ENCODE results near the gene COL18A1.

The COL18A1 gene

DNA sequence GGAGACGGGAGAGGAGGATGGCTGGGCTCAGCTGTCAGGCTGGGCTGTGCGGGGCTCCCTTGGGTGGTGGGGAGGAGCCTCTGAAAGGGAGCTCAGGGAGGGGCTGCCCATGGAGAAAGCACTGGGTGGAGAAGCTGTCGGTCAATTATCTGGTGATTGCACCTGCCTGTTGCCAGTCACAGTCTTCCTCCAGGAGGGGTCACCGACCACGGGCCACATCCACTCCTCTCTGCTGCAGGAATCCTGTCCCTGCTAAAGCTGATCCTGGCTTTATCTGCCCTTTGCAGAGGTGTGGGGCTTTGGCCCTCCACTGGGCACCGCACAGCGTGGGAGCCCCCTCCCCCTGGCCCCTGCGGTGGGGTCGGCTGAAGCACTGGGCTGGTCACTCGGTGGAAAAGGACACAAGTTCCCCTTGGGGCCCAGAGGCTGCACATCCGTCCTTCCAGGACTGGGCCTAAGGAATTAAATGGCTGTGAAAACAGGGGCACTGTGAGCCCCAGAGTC lies 21.8 kb upstream of the COL18A1 start:
- no peak for DNase-seq (ENCODE audit: low spot score)

DNA sequence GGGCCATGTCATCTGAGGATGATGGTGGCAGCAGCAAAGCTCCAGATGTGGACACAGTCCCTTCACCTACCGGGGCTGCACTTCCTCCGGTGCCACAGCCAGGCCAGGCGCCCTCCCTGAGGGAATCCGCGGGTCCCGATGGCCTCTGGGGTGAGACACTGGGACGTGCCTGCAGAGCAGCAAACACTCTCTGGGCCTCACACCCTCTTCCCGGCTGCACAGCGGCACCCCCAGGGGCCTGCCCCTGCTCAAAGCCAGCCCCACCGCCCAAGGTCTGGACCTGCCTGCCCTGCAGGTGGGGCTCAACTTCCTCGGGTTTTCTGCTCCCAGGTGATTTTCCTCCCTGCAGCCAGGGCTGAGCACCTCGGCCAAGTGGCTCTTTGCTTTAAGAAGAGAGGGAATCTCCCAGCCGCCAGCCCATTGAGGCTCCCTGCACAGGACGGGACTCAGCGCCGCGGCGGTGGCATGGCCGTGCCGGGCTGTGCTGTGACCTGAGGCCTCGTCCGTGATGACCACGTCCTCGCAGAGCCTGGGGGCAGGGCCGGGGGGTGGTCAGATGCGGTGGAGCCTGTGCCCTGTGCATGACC lies 21.3 kb upstream of the COL18A1 start:
- no peak for DNase-seq (ENCODE audit: low spot score)

DNA sequence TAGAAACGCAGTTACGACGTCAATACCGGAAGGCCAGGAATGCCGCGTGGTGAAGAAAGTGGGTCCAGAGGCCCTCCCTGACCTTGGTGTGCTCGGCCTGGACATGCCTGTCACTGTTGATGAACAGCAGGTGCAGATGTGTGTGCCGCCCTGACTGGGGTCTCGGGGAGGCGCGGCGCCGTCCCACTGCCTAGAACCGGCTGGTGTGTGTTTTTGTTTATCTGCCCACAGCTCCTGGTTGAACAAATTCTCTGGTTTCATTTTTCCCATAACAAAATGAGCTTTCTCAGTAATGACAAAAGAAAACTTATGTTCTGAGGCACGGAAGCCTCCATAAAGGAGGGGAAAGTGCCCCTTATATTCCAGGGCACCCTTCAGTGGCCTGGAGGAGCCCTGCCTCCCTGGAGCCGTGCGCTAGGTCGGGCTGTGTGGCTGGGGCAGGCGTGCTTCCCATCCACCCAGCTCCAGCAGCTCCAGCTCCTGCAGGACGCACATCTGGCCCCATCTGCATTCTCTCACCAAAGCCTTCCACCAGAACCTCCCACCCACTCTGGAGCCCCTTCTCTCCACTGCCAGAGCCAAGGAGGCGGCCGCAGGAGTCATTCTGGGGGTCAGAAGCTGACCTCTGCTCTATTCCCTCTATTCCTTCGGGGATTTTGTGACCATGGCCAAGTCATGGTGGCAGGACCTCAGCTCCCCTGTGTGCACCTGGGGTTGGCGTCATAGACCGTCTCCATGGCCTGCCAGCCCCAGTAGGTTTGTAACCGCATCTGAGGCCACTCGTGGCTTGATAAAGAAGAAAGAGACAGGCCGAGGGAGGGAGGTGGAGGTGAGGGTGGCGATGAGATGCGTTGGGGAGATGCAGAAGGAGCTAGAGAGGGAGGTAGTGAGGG lies 20.1 kb upstream of the COL18A1 start:
- DNase-seq (ENCODE audit: low spot score) = no peak

DNA sequence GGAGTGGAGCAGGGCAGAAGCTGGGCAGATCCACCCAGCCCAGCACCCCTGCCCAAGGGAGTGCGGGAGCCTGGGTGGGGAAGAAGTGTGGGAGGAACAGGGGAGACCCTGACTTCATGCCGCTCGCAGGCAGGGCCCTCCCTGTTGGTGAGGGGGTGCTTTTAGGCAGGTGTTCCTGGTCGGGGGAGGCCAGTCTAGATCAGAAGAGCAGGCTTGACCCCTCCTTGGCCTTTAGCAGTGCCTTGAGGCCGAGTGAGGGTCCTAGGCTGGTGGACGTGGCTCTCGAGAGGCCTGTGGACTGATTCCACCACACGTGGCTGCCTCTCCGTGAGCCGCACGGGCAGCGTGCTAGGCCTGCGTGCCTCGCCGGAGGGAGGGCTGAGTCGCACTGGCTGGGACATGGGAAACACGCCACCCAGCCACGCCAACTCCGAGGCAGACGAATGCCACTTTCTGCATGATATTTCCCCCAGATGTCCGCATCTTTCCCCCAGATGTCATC lies 19.4 kb upstream of the COL18A1 start:
- DNase-seq (ENCODE audit: low spot score) = no peak

DNA sequence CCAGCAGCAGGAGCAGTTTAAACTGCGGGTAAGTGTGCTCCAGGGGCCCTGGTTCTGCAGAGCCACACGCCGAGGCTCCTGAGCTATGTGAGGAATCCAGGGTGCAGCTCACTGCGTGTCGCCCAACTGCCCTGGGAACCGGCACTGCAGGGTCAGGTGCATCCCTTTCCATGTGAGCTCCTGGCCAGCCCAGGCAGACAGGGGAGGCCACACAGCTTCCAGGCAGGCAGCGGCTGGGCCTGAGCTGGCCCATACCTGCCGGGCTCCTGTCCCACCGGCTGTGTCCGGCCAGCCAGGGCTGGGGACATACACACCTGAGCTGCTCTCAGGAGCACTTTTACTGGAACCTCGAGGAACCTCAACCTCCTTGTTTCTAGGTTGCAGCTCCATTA lies 18.6 kb upstream of the COL18A1 start:
- no peak for DNase-seq (ENCODE audit: low spot score)

DNA sequence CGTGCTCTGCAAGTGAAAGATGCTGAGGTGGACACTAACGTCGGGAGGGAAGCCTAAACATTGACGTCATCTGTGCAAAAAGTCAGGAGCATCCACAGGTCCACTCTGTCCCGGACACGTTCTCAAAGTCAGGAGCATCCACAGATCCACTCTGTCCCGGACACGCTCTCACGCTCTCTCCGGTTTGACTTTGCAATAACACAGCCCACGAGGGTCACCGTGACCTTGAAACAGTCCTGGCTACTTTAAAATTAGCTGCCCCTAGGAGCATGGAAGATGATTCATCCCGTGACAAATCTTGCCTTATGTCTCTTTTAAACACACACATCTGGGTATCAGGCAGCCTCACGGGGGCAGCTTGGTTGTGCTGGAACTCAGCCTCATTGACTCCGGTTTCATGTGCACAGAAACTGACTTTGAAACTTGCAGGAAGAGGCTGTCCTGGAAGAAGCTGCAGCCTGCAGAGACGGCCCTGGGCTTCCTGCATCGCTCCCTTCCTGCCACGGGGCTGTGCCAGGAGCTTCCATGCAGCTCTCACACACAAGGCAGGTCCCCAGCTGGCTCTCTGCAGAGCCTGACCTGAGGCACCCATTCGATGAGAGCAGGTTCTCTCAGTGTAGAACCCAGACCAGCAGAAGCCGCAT lies 18.1 kb upstream of the COL18A1 start:
- no peak for DNase-seq (ENCODE audit: low spot score)

DNA sequence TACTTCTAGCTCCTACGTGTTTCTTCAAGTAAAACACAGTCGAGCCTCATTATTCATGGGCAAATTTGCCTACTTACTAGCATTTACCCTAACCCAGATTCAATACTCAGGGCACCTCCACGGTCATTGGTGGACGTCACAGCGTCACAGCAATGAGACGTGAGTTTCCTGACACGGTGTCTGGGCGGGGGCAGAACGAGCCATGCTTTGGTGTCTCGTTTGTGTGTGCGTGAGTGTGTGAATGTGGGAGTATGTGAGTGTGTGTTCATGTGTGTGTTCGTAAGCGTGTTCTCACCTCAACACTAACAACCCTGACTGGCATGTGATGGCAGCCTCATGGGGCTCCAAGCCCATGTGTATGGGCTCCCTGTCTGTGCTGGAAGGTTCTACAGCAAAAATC lies 17.5 kb upstream of the COL18A1 start:
- no peak for DNase-seq (ENCODE audit: low spot score)

DNA sequence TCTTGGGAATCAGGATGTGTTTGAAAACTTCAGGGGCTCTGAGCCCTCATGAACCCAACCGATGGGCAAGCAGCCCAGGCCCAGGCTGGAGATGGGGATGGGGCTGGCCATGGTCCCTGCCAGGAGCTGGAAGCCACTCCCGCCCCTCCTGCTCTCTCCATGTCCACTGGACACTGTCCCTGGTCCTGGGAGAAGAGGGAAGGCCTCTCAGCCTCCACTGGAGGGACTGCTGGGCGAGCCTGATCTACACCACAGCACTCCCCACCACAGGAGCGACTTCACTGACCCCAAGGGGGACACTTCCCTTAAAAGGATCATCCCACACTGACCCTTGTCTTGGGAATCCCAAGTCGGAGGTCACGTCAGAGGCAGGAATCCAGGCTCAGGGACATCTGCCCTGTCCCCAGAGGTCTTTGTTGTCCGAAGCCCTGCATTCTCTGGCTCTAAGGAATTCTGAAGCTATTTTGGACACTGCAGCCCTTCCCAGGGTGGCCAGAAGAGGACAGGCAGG lies 16.9 kb upstream of the COL18A1 start:
- peak; percentile 2 for DNase-seq (ENCODE audit: low spot score)

DNA sequence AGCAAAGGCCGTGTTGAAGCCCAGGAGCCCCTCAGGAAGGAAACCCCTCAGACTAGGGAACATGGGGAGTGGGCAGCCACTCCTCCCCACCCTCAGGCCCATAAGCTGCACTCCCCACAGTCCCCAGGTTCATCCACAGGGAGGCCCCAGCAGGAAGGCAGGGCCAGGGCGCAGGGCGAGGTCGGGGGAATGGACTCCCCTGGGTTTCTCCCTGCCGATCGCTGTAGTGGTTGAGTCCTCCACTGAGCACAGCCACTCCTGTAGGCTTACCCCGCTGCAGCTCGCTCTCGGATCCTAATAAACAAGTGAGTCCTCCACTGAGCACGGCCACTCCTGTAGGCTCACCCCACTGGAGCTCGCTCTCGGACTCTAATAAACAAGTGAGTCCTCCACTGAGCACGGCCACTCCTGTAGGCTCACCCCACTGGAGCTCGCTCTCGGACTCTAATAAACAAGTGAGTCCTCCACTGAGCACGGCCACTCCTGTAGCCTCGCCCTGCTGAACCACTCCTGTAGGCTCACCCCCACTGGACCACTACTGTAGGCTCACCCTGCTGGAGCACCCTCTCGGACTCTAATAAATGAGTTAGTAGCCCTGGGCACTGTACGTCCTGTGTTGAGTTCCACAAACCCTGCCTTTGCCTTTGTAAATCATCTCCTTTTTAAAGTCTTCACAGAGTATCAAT lies 16.2 kb upstream of the COL18A1 start:
- DNase-seq (ENCODE audit: low spot score) = no peak

DNA sequence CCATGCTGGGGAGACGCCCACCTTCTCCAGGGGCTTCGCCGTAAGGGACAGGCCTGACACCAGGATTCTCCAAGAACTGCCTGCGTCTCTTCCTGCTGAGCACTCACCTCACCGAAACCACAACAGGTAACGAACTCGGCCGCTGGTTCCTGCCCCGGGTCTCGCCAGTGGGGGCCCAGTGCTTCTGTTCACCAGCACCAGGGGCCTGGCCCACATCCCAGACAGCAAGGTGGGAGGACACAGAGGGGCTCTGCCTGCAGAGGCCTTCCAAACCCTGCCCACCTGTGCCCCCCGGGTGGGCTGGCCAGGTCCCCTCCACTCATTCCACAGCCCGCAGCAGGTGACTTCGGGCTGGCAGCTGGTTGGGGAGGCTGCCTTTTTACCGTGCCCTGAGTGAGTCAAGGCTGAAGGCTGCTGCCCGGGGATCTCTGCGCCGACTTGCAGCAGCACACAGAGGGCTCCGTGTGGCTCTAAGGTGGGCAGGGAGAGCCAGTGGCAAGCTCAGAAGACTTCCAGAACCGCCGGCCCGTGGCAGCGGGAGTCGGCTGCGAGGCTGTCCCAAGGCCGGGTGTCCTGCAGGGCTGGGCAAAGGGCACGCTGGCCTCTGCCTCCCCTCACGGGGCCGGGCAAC lies 14.7 kb upstream of the COL18A1 start:
- DNase-seq (ENCODE audit: low spot score) = no peak

DNA sequence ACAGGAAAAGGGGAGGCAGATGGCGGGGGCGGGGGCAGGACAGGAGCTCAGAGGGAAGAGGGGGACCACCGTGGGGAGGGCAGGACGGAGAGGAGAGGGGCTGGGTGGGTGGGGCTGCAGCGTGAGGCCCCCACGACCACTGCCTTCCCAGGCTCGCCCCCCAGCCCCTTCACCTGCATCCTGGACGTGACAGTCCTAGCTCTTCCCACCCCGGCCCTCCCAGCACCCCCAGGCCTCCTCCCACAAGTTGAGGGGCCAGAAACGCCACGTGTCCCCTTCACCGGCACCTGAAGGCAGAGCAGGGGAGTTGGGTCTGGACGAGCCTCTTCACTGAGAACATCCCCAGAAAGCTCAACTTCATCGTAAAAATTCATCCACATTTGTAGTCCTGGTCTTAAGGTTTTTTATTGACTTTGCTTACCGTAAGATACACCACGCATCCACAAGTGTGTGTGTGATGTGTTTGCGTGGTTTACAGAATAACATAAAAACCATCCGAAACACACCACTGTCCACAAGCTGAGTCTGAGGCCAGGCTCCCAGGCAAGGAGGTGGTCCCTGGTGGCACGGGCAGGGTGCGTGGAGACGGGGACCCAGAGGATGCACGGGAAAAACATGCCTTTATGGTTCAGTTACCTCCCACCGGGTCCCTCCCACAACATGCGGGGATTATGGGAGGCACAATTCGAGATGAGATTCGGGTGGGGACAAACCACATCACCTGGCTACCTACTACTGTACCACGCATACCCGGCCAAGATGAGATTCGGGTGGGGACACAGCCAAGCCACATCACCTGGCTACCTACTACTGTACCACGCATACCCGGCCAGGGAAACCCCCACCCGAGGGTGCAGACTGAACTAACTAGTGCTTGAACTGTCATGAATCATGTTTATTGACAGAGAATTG lies 13.9 kb upstream of the COL18A1 start:
- DNase-seq (ENCODE audit: low spot score) = no peak

DNA sequence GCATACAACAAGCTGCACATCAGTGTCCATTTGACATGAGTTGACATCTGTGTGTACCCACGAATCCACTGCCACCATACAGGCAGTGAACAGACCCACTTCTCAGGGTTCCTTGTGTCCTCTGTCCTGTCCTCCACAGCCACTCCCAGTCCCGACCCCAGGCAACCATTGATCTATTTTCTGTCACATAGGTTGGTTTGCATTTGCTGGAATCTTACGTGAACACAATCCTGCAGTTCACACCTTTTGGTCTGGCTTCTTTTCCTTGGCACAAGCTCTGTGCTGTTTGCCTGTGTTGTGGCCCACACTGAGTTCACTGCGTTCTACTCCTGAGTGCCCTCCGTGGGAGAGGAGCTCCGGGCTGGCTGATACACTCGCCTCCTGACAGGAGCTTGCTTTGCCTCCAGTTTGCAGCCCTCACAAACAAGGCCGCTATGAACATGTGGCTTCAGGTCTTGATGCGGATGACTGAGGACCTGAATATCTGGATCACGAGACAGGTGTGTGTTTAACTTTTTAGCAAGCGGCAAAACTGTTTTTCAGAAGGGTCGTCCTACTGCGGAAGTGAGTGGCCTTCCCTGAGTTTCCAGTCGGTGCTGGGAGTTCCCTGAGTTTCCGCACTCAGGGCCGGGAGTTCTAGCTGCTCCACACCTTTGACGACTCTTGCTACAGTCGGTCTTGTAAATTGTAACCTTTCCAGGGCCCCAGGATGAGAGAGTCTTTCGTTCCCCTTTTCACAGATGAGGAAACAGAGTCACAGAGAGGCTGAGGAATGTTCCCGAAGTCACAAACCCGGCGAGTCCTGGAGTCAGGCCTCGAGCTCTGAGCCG lies 13.0 kb upstream of the COL18A1 start:
- no peak for DNase-seq (ENCODE audit: low spot score)

DNA sequence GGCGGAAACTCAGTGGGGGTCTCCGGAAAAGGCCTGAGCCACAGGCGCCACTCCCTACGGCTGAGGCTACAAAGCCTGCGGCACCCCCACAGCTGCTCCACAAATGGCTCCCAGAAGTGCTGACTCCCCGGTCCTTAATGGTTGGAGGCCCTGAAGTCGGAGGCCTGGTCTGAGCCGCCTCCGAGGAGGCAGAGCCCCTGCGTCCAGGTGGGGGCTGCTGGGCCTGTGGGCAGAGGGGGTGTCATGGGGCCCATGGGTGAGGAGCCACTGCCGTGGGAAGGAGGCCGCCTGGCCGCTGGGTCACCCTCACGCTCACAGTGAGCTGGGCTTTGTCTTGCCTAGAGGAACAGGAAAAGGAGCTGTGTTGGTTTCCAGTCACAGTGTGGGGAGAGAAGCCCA lies 12.4 kb upstream of the COL18A1 start:
- no peak for DNase-seq (ENCODE audit: low spot score)

DNA sequence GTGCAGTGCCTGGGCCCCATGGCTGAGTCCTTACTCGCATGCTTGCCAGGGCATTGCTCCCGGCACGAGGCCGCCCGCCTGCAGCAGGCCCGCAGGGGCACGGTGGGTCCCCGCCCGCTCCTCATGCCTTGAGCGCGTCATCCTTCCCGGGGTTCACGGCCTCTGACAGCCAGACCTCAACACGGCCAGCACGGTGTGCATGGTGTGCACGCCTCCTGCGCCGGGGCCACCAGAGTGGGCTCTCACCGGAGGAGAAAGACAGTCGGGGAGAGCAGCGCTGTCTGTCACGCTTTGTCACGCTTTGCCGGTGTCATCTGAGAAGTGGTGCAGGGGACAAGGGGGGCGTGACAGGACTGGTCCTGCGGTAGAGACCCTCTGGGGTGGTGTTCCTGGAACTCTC lies 11.9 kb upstream of the COL18A1 start:
- DNase-seq (ENCODE audit: low spot score) = no peak

DNA sequence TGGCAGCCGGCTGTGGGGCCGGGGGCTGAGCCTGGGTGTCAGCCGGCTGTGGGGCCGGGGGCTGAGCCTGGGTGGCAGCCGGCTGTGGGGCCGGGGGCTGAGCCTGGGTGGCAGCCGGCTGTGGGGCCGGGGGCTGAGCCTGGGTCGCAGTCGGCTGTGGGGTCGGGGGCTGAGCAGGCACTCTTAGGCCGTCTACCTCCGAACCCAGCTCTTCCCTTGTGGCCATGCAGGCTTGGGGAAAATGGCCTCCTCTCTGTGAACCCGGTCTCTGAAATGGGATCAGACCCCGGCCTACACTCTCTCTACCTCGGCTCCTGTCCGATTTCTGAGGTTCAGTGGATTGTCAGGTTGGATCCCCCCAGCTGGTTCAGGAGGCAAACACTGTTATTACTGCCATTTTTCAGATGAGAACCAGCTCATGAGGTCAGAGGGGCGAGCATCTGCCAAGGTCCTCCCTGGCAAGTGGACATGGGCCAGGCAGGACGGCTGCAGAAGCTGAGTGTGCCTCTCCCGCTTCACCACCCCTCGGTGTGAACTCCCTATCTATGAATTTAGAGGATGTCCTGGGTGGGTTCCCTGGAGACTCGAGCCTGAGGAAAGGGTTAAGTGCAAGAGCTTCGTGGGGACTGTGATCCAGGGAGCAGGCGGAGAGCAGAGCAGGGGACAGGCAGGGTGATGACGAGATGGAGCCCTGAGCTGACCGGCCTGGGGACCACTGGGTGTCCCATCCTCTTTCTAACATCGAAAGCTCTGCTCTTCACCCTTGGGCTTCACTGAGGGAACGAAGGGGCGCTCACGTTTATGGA lies 10.9 kb upstream of the COL18A1 start:
- no peak for DNase-seq (ENCODE audit: low spot score)

DNA sequence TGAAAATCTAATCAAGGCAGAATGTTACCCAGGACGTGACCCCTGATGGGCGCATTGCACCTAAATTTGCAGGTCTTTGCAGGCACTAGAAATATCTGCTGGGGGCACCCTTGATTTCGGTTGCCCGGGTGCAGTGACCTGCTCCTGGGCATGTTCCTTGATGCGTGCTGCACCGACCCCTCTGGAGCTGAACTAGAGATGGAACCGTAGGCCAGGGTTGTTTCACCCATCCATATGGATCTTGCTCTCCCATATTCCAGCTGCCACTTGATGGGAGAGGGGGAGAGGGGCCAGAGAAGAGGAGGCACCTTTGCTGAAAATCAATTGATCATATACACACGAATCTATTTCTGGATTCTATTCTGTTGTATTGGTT lies 8.4 kb upstream of the COL18A1 start:
- no peak for DNase-seq (ENCODE audit: low spot score)

DNA sequence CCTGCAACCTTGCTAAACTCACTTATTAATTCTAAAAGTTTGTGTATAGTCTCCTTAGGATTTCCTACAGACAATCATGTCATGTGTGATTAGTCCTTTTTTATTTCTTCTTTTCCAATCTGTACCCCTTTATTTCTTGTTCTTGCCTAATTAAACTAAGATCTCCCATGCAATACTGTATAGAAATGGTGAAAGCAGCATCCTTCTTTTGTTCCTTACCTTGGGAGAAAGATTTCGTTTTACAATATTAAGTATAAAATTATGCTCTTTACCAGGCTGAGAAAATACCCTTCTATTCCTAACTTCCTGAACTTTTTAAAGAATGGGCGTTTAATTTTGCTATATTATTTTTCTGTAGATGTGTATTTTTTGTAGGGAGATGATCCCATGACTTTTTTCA lies 7.6 kb upstream of the COL18A1 start:
- no peak for DNase-seq (ENCODE audit: low spot score)

DNA sequence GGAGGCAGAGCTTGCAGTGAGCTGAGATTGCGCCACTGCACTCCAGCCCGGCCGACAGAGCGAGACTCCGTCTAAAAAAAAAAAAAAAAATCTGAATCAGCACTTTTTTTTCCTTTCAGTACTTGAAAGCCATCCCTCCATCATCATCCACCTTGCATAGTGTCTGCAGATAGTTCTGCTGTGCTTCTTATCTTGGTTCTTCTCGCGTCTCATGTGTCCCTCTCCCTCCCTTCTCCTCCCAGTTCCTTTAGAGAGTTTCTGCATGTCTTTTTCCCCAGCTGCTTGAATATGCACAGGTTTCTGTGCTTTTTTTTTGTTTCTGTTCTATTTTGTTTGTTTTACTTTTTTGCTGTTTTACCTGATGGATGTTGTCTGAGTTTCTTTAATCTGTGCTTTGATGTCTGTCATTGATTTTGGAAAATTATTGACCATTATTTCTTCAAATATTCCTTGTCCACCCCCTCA lies 3.9 kb upstream of the COL18A1 start:
- DNase-seq (ENCODE audit: low spot score) = no peak
